Suppressor macrophage treated with lipopolysaccharide for 1 hour (primary cell): ENCODE results near the gene KIF4A.
A peak's percentile ranks its signal among the peaks of the same experiment; 100 is the strongest.
"Not testable (repeated sequence)": the region's sequence is repeated elsewhere in the genome, so short reads cannot be mapped to it uniquely, and the experiment has no call there.

Experiments used
- DNase-seq, 3 donors: peaks; one replicate each; pipeline ENCODE4 v3.0.0-alpha.2; 2020 to 2022

Gene KIF4A

GRCh38 chrX:70281951-70282350 is 8.0 kb upstream of the KIF4A start, which contains the start of gene RAB41:
TSS of gene RAB41 (plus strand) at chrX:70282172. CDS start at chrX:70282218, 46 bp downstream.
- no peak for DNase-seq

- no peak for DNase-seq
Observed at GRCh38 chrX:70289168-70289792, 624 bp upstream of the KIF4A start.

- no peak for DNase-seq
Observed at GRCh38 chrX:70292788-70293187, 2.9 kb downstream of the KIF4A start.

- DNase-seq = no peak
Observed at GRCh38 chrX:70293621-70294020, 3.7 kb downstream of the KIF4A start.

GRCh38 chrX:70301716-70302115 is 11.8 kb downstream of the KIF4A start:
- no peak for DNase-seq

GRCh38 chrX:70313503-70313902 is 23.6 kb downstream of the KIF4A start:
- no peak for DNase-seq

GRCh38 chrX:70322784-70323183 is 32.9 kb downstream of the KIF4A start:
- DNase-seq = no peak

GRCh38 chrX:70323628-70324027 is 33.7 kb downstream of the KIF4A start:
- not testable (repeated sequence) for DNase-seq

GRCh38 chrX:70324326-70324725 is 34.4 kb downstream of the KIF4A start:
- no peak for DNase-seq

- no peak for DNase-seq
Observed at GRCh38 chrX:70331161-70331560, 41.3 kb downstream of the KIF4A start.

- DNase-seq = no peak
Observed at GRCh38 chrX:70332600-70332999, 42.7 kb downstream of the KIF4A start.

- DNase-seq = no peak
Observed at GRCh38 chrX:70336767-70337166, 46.9 kb downstream of the KIF4A start.

GRCh38 chrX:70338290-70338689 is 48.4 kb downstream of the KIF4A start:
- peak; percentile 24 to 47 (median 46) for DNase-seq

- DNase-seq = no peak
Observed at GRCh38 chrX:70343435-70343834, 53.5 kb downstream of the KIF4A start.

- DNase-seq = no peak
Observed at GRCh38 chrX:70346418-70347070, 56.6 kb downstream of the KIF4A start.

- not testable (repeated sequence) for DNase-seq
Observed at GRCh38 chrX:70348825-70349224, 58.9 kb downstream of the KIF4A start.

- DNase-seq = not testable (repeated sequence)
Observed at GRCh38 chrX:70349367-70350125, 59.6 kb downstream of the KIF4A start.

GRCh38 chrX:70352496-70352895 is 62.6 kb downstream of the KIF4A start:
- DNase-seq = no peak

GRCh38 chrX:70353514-70353913 is 63.6 kb downstream of the KIF4A start:
- no peak for DNase-seq

GRCh38 chrX:70354716-70355115 is 64.8 kb downstream of the KIF4A start:
- no peak for DNase-seq

- DNase-seq = no peak
Observed at GRCh38 chrX:70359458-70359857, 69.6 kb downstream of the KIF4A start.

GRCh38 chrX:70360366-70360765 is 70.5 kb downstream of the KIF4A start:
- DNase-seq = no peak

- not testable (repeated sequence) for DNase-seq
Observed at GRCh38 chrX:70368731-70369130, 78.8 kb downstream of the KIF4A start.

GRCh38 chrX:70386235-70386634 is 96.3 kb downstream of the KIF4A start:
- no peak for DNase-seq
